ENCODE measurements around the gene TRAPPC11.

GRCh38 chr4:183633476-183634400, 25.4 kb upstream of the TRAPPC11 start:
- no peak for TF ChIP-seq CTCF (IDR thresholded peaks at IDR 0.05; ENCODE audit: borderline replicate concordance, extremely low read depth, low read length, poor library complexity, severe bottlenecking)
- TF ChIP-seq EZH2 (IDR thresholded peaks at IDR 0.05; ENCODE audit: borderline replicate concordance, low read depth, low read length, severe bottlenecking): no peak

Measured in DND-41 (cell line).